HEK293 (cell line): ENCODE measurements around the gene ST8SIA4.

Experiments
- EGR2 ChIP-seq: fragments of 450-650 bp; formaldehyde crosslinking; IDR thresholded peaks from 2 replicates; pipeline ENCODE4 v1.5.1; 2016; ENCODE audit warnings: low read depth, missing biosample characterization, missing genetic modification characterization
- GLIS1 ChIP-seq: fragments of 450-650 bp; formaldehyde crosslinking; IDR thresholded peaks from 2 replicates; pipeline ENCODE4 v1.5.1; 2016; ENCODE audit warnings: missing biosample characterization, missing genetic modification characterization
- GLIS2 ChIP-seq: fragments of 450-650 bp; formaldehyde crosslinking; IDR thresholded peaks from 2 replicates; pipeline ENCODE4 v1.5.1; 2016; ENCODE audit warnings: missing biosample characterization, missing genetic modification characterization
- KLF1 ChIP-seq: fragments of 450-650 bp; formaldehyde crosslinking; IDR thresholded peaks from 2 replicates; pipeline ENCODE4 v1.5.1; 2016; ENCODE audit warnings: missing biosample characterization, missing genetic modification characterization
- KLF16 ChIP-seq: fragments of 450-650 bp; formaldehyde crosslinking; IDR thresholded peaks from 2 replicates; pipeline ENCODE4 v1.5.1; 2017; ENCODE audit warnings: missing biosample characterization, missing genetic modification characterization
- KLF9 ChIP-seq: fragments of 450-650 bp; formaldehyde crosslinking; IDR thresholded peaks from 2 replicates; pipeline ENCODE4 v1.5.1; 2016; ENCODE audit warnings: missing biosample characterization, missing genetic modification characterization, low read depth
- MYNN ChIP-seq: fragments of 450-650 bp; formaldehyde crosslinking; IDR thresholded peaks from 2 replicates; pipeline ENCODE4 v1.5.1; 2016; ENCODE audit warnings: missing biosample characterization, missing genetic modification characterization, borderline replicate concordance
- PBX3 ChIP-seq: sonication (generic); formaldehyde crosslinking; IDR thresholded peaks from 2 replicates; pipeline ENCODE4 v1.8.1; 2022; ENCODE audit warnings: mild to moderate bottlenecking, moderate library complexity, missing genetic modification reagents
- REPIN1 ChIP-seq: fragments of 450-650 bp; formaldehyde crosslinking; IDR thresholded peaks from 2 replicates; pipeline ENCODE4 v1.5.1; 2017; ENCODE audit warnings: missing biosample characterization, missing genetic modification characterization, low read depth
- SP3 ChIP-seq: fragments of 450-650 bp; formaldehyde crosslinking; IDR thresholded peaks from 2 replicates; pipeline ENCODE4 v1.5.1; 2016; ENCODE audit warnings: missing biosample characterization, missing genetic modification characterization
- SP7 ChIP-seq: fragments of 450-650 bp; formaldehyde crosslinking; IDR thresholded peaks from 2 replicates; pipeline ENCODE4 v1.5.1; 2016; ENCODE audit warnings: missing biosample characterization, missing genetic modification characterization
- ZBTB8A ChIP-seq: fragments of 450-650 bp; formaldehyde crosslinking; IDR thresholded peaks from 2 replicates; pipeline ENCODE4 v1.5.1; 2016; ENCODE audit warnings: missing biosample characterization, missing genetic modification characterization
- ZEB2 ChIP-seq: fragments of 450-650 bp; formaldehyde crosslinking; IDR thresholded peaks from 2 replicates; pipeline ENCODE4 v1.5.1; 2016; ENCODE audit warnings: missing biosample characterization, missing genetic modification characterization
- ZFHX2 ChIP-seq: fragments of 450-650 bp; formaldehyde crosslinking; conservative IDR thresholded peaks from 2 replicates; pipeline ENCODE4 v1.5.1; 2016; ENCODE audit warnings: missing biosample characterization, missing genetic modification characterization
- ZFP37 ChIP-seq: fragments of 450-650 bp; formaldehyde crosslinking; IDR thresholded peaks from 2 replicates; pipeline ENCODE4 v1.5.1; 2016; ENCODE audit warnings: missing biosample characterization, missing genetic modification characterization
- ZNF324 ChIP-seq: fragments of 450-650 bp; formaldehyde crosslinking; IDR thresholded peaks from 2 replicates; pipeline ENCODE4 v1.5.1; 2016; ENCODE audit warnings: missing biosample characterization, missing genetic modification characterization
- ZNF335 ChIP-seq: fragments of 450-650 bp; formaldehyde crosslinking; conservative IDR thresholded peaks from 2 replicates; pipeline ENCODE4 v1.5.1; 2016; ENCODE audit warnings: missing biosample characterization, missing genetic modification characterization
- ZNF341 ChIP-seq: fragments of 450-650 bp; formaldehyde crosslinking; IDR thresholded peaks from 2 replicates; pipeline ENCODE4; 2016; ENCODE audit warnings: low read depth, missing biosample characterization, missing genetic modification characterization
- ZNF350 ChIP-seq: fragments of 450-650 bp; formaldehyde crosslinking; IDR thresholded peaks from 2 replicates; pipeline ENCODE4 v1.5.0; 2017; ENCODE audit warnings: missing biosample characterization, mild to moderate bottlenecking, missing genetic modification characterization
- ZNF580 ChIP-seq: fragments of 450-650 bp; formaldehyde crosslinking; IDR thresholded peaks from 2 replicates; pipeline ENCODE4 v1.5.1; 2016; ENCODE audit warnings: missing biosample characterization, missing genetic modification characterization
- ZNF600 ChIP-seq: fragments of 450-650 bp; formaldehyde crosslinking; IDR thresholded peaks from 2 replicates; pipeline ENCODE4 v1.5.1; 2016; ENCODE audit warnings: missing biosample characterization, missing genetic modification characterization
- ZNF76 ChIP-seq: fragments of 450-650 bp; formaldehyde crosslinking; IDR thresholded peaks from 2 replicates; pipeline ENCODE4; 2016; ENCODE audit warnings: low read depth, missing biosample characterization, missing genetic modification characterization, borderline replicate concordance
- ZSCAN18 ChIP-seq: fragments of 450-650 bp; formaldehyde crosslinking; IDR thresholded peaks from 2 replicates; pipeline ENCODE4 v1.5.1; 2016; ENCODE audit warnings: missing biosample characterization, missing genetic modification characterization
- TF ChIP-seq, protein P1 (sequence below): fragments of 450-650 bp; formaldehyde crosslinking; optimal IDR thresholded peaks from 2 replicates; pipeline ENCODE3; 2016; ENCODE audit warnings: missing biosample characterization, mild to moderate bottlenecking, missing genetic modification characterization
- TF ChIP-seq, protein P2 (sequence below): fragments of 450-650 bp; formaldehyde crosslinking; IDR thresholded peaks from 2 replicates; pipeline ENCODE4 v1.5.1; 2016; ENCODE audit warnings: missing biosample characterization, missing genetic modification characterization
- TF ChIP-seq, protein P3 (sequence below): fragments of 450-650 bp; formaldehyde crosslinking; IDR thresholded peaks from 2 replicates; pipeline ENCODE4 v1.5.1; 2017; ENCODE audit warnings: missing biosample characterization, missing genetic modification characterization

Gene ST8SIA4

DNA sequence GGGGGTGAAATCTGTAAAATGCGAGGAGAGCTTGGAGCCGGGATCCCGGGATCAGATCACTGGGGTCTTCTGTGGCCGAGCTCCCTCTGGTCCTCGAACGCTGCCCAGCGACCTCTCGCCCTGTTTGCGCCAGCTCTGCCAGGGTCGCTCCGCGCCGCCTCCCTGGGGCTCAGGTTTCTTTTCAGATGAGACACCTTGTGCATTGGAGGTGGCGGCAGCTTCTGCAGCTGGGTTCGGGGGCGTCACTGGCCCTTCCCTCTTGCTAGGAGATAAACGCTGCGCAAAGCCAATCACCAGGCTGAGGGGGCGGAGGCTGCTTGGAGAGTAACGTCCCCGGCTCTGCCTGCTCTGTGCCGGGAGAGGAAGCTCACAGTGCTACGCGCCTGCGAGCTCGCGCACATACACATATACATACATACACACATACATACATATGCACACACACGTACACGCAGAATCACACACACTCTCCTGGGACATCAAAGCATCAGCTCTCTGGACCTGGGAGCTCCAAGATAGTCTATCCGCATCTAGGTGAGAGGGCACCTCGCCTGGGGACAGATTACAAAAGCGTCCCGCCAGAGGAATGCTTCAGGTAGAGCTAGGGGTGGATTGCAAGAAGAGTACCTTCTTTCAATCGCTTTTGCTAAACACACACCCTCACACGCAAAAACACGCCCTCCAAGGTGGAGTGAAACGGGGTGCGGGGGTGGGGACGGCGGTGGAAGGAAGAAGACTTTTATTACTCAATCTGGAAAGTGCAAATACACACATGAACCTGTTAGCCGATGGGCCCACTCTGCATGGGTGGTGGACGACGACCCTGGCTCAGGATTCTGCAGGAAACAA is at the start of gene ST8SIA4 (continued):
- 0 out of 2 replicates have a peak, but pooled peaks have one; percentile 33 for TF ChIP-seq REPIN1 (tag by site-specific recombination)
- peak; percentile 52; the same call in 1 of the 2 replicates for TF ChIP-seq ZEB2 (tag by site-specific recombination)
- no peak for TF ChIP-seq ZNF350
- TF ChIP-seq ZNF335: peak; percentile 96
- peak; percentile 30; the same call in 1 of the 2 replicates for TF ChIP-seq SP7 (tag by site-specific recombination)
- peak; percentile 43 for TF ChIP-seq ZFP37
- peak; percentile 34 for TF ChIP-seq ZNF341 (tag by site-specific recombination)
- peak; percentile 31; the same call in 1 of the 2 replicates for TF ChIP-seq KLF16 (tag by site-specific recombination)
- 0 out of 2 replicates have a peak, but pooled peaks have one; percentile 36 for TF ChIP-seq ZNF600
- TF ChIP-seq, protein P1, sequence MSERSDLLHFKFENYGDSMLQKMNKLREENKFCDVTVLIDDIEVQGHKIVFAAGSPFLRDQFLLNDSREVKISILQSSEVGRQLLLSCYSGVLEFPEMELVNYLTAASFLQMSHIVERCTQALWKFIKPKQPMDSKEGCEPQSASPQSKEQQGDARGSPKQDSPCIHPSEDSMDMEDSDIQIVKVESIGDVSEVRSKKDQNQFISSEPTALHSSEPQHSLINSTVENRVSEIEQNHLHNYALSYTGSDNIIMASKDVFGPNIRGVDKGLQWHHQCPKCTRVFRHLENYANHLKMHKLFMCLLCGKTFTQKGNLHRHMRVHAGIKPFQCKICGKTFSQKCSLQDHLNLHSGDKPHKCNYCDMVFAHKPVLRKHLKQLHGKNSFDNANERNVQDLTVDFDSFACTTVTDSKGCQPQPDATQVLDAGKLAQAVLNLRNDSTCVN (tag by site-specific recombination): peak; percentile 86
- TF ChIP-seq, protein P2, sequence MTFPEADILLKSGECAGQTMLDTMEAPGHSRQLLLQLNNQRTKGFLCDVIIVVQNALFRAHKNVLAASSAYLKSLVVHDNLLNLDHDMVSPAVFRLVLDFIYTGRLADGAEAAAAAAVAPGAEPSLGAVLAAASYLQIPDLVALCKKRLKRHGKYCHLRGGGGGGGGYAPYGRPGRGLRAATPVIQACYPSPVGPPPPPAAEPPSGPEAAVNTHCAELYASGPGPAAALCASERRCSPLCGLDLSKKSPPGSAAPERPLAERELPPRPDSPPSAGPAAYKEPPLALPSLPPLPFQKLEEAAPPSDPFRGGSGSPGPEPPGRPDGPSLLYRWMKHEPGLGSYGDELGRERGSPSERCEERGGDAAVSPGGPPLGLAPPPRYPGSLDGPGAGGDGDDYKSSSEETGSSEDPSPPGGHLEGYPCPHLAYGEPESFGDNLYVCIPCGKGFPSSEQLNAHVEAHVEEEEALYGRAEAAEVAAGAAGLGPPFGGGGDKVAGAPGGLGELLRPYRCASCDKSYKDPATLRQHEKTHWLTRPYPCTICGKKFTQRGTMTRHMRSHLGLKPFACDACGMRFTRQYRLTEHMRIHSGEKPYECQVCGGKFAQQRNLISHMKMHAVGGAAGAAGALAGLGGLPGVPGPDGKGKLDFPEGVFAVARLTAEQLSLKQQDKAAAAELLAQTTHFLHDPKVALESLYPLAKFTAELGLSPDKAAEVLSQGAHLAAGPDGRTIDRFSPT (tag by site-specific recombination): no peak
- no peak for TF ChIP-seq MYNN
- peak; percentile 60 for TF ChIP-seq SP3
- TF ChIP-seq ZNF76 (tag by site-specific recombination): no peak
- no peak for TF ChIP-seq PBX3 (CRISPR knock-in tag)
- TF ChIP-seq KLF1: peak; percentile 37; the same call in 1 of the 2 replicates
- TF ChIP-seq KLF9 (tag by site-specific recombination): peak; percentile 69
- peak; percentile 38; the same call in 1 of the 2 replicates for TF ChIP-seq EGR2 (tag by site-specific recombination)
- peak; percentile 56; the same call in 1 of the 2 replicates for TF ChIP-seq ZFHX2 (tag by site-specific recombination)
- peak; percentile 44; the same call in 1 of the 2 replicates for TF ChIP-seq GLIS1
- no peak for TF ChIP-seq ZNF324 (tag by site-specific recombination)
- TF ChIP-seq, protein P3, sequence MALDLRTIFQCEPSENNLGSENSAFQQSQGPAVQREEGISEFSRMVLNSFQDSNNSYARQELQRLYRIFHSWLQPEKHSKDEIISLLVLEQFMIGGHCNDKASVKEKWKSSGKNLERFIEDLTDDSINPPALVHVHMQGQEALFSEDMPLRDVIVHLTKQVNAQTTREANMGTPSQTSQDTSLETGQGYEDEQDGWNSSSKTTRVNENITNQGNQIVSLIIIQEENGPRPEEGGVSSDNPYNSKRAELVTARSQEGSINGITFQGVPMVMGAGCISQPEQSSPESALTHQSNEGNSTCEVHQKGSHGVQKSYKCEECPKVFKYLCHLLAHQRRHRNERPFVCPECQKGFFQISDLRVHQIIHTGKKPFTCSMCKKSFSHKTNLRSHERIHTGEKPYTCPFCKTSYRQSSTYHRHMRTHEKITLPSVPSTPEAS (tag by site-specific recombination): peak; percentile 82
- TF ChIP-seq GLIS2 (tag by site-specific recombination): peak; percentile 41; the same call in 1 of the 2 replicates
- TF ChIP-seq ZNF580 (tag by site-specific recombination): no peak
- TF ChIP-seq ZBTB8A (tag by site-specific recombination): peak; percentile 42
- no peak for TF ChIP-seq ZSCAN18 (tag by site-specific recombination)
